ENCODE data around the gene TEX52. TPM values are rescaled to one million over a fixed set of nuclear protein-coding genes. Genes with fewer than 3 reads are reported as not detected.

The TEX52 gene
- total and polyA plus RNA-seq, 2 of the 13 experiments (the other 11 are each of a cell fraction or from before 2014, with no cell fraction given) = 0.05 TPM; not detected in 1

DNA sequence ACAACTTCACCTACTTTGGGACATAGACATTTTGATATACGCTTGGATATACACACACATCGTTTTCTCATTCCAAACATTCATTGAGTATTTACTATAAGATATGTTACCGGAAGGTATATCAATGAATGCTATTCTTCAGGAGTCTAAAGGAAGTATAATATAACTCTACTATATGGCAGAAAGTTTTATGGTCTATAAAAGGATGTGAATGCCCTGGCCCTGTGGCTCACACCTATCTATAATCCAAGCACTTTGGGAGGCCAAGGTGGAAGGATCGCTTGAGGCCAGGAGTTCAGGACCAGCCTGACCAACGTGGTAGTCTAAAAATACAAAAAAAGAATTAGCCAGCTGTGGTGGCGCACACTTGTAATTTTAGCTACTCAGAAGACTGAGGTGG lies 27.6 kb downstream of the TEX52 start (continued):
- TF ChIP-seq, protein P1, sequence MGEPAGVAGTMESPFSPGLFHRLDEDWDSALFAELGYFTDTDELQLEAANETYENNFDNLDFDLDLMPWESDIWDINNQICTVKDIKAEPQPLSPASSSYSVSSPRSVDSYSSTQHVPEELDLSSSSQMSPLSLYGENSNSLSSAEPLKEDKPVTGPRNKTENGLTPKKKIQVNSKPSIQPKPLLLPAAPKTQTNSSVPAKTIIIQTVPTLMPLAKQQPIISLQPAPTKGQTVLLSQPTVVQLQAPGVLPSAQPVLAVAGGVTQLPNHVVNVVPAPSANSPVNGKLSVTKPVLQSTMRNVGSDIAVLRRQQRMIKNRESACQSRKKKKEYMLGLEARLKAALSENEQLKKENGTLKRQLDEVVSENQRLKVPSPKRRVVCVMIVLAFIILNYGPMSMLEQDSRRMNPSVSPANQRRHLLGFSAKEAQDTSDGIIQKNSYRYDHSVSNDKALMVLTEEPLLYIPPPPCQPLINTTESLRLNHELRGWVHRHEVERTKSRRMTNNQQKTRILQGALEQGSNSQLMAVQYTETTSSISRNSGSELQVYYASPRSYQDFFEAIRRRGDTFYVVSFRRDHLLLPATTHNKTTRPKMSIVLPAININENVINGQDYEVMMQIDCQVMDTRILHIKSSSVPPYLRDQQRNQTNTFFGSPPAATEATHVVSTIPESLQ (CRISPR knock-in tag; conservative IDR thresholded peaks at IDR 0.05) = no peak
- TF ChIP-seq PCBP1 (IDR thresholded peaks at IDR 0.05; ENCODE audit: borderline replicate concordance, low read depth, low read length) = no peak

DNA sequence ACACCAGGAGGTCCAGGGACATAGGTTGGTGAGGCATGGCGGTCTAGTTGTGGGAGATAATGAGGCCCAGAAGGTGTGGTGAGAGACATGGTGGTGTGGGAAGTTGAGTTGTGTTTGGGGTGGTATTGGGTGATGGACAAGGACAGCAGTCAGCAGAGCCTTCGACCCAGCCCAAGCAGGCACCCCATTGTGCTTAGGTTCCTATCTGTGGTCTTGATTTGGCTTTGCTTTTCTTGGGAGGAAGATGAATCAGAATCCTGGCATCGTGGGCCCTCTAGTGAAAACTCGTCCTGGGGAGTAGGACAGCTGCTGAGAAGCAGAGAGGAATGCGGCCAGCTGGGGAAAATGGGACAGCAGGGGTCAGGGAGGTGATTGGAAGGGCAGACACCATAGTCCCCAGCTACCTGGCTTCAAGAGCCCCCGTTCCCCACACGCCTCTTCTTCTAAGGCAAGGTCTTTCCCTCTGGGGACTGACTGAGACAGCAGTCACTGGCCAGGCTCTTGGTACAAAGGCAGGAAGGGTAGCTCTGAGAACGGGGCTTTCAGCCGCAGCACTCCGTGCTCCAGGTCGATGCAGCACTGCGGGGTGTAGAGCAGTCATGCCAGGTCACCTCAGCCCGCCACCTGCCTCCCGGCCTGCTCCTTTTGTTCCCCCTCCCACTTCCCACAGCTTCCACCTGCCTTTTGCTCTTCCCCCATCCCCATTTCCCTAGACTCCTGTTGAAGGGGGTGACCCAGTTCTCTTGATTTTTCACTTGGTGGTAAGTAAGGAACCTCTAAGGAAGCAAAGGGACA lies 29.9 kb downstream of the TEX52 start:
- Histone ChIP-seq H3K4me3 (replicated peaks in 1 of 3; ENCODE audit: insufficient read depth in 1 of 3, low read depth in 2 of 3, low read length in 3 of 3) (no peak overlapping the region), H3K36me3 (replicated peaks in 1 of 2; ENCODE audit: control insufficient read depth in 1 of 2, insufficient read depth in 2 of 2, low read length in 2 of 2) (peaks cover 13 to 55% of the 10 kb centered on the region in 2 experiments; a peak in 4 of 5 replicates), H3K79me2 (ENCODE audit: insufficient read depth, low read length) (no peaks in the 10 kb centered on the region), H3K9me3 (ENCODE audit: low read length) (no peaks in the 10 kb centered on the region), H3K27ac (ENCODE audit: extremely low read length, insufficient read depth, low read length) (no peak overlapping the region), H3K4me1 (ENCODE audit: insufficient read depth, low read length) (no peaks in the 10 kb centered on the region), H2AFZ (ENCODE audit: low read length) (no peak overlapping the region), H3K4me2 (ENCODE audit: low read depth, low read length) (no peak overlapping the region), H4K20me1 (ENCODE audit: insufficient read depth, low read length) (no peaks in the 10 kb centered on the region), H3K27me3 (ENCODE audit: control insufficient read depth in 1 of 2, insufficient read depth in 2 of 2, low read length in 2 of 2) (no peaks in the 10 kb centered on the region), H3K9ac (ENCODE audit: insufficient read depth, low read depth, low read length) (no peak overlapping the region)
- POLR2A ChIA-PET = no interaction called here
- intact Hi-C loops (cut with micrococcal nuclease; ENCODE audit: unreplicated experiment) = no loop called here
- CTCF ChIA-PET (ENCODE audit: low intra/inter-chr PET ratio, low total read pairs) = no interaction called here
- WGBS (ENCODE audit: low lambda C conversion rate) = 97% methylated on average over 13 of the region's 14 CpGs
- in situ Hi-C loops (cut with HindIII; ENCODE audit: extremely low pct_ligation_motif_present, low pct_unique_long_range_greater_than_20kb) = no loop called here
- no peak for DNase-seq (ENCODE audit: low spot score)
- no peak for FAIRE-seq
- TSS peak; percentile 13 for BruUV-seq (replicated peaks)
- no peak for TF ChIP-seq RFXANK (CRISPR knock-in tag; IDR thresholded peaks at IDR 0.05)
- TF ChIP-seq ZMAT3 (CRISPR knock-in tag; conservative IDR thresholded peaks at IDR 0.05) = no peak
- no peak for TF ChIP-seq ZNF484 (CRISPR knock-in tag; IDR thresholded peaks at IDR 0.05; ENCODE audit: borderline replicate concordance, low read depth)
- TF ChIP-seq, protein P2, sequence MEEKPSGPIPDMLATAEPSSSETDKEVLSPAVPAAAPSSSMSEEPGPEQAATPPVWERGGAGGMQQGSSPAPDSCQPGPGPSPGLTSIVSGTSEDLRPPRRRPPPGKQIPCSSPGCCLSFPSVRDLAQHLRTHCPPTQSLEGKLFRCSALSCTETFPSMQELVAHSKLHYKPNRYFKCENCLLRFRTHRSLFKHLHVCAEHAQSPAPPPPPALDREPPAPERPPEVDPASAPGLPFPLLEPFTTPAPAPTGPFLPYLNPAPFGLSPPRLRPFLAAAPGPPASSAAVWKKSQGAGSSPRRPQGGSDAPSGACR (CRISPR knock-in tag; IDR thresholded peaks at IDR 0.05) = no peak
- TF ChIP-seq EP300 (IDR thresholded peaks at IDR 0.05; ENCODE audit: low read depth in 2 of 2, low read length in 2 of 2) = no peak
- TF ChIP-seq EP300 (CRISPR knock-in tag; IDR thresholded peaks at IDR 0.05; ENCODE audit: borderline replicate concordance) = no peak
- TF ChIP-seq ZNF33B (CRISPR knock-in tag; IDR thresholded peaks at IDR 0.05) = no peak
- no peak for TF ChIP-seq XRCC5 (optimal IDR thresholded peaks at IDR 0.05; ENCODE audit: low read length)
- TF ChIP-seq, protein P3, sequence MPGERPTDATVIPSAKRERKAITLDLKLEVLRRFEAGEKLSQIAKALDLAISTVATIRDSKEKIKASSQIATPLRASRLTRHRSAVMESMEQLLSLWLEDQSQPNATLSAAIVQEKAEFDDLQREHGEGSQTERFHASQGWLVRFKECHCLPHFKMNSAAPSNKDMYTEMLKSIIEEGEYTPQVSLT (CRISPR knock-in tag; IDR thresholded peaks at IDR 0.05; ENCODE audit: borderline replicate concordance, low read depth) = no peak
- TF ChIP-seq ZNF34 (CRISPR knock-in tag; IDR thresholded peaks at IDR 0.05; ENCODE audit: borderline replicate concordance) = no peak
- TF ChIP-seq KAT2B (IDR thresholded peaks at IDR 0.05; ENCODE audit: borderline replicate concordance, low read depth, low read length) = no peak
- TF ChIP-seq, protein P4, sequence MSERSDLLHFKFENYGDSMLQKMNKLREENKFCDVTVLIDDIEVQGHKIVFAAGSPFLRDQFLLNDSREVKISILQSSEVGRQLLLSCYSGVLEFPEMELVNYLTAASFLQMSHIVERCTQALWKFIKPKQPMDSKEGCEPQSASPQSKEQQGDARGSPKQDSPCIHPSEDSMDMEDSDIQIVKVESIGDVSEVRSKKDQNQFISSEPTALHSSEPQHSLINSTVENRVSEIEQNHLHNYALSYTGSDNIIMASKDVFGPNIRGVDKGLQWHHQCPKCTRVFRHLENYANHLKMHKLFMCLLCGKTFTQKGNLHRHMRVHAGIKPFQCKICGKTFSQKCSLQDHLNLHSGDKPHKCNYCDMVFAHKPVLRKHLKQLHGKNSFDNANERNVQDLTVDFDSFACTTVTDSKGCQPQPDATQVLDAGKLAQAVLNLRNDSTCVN (CRISPR knock-in tag; IDR thresholded peaks at IDR 0.05; ENCODE audit: borderline replicate concordance) = no peak
- TF ChIP-seq ZNF674 (CRISPR knock-in tag; IDR thresholded peaks at IDR 0.05; ENCODE audit: low read depth) = no peak
- TF ChIP-seq ZFP62 (CRISPR knock-in tag; IDR thresholded peaks at IDR 0.05) = no peak
- no peak for TF ChIP-seq ZFX (CRISPR knock-in tag; IDR thresholded peaks at IDR 0.05; ENCODE audit: low read depth)
- no peak for ATAC-seq

All from HepG2 (cell line).